PC-9 (cell line): ENCODE data around the gene TRIP10. TPM values are rescaled to one million over a fixed set of nuclear protein-coding genes. Genes with fewer than 3 reads are reported as not detected.

Experiments used
- Bru-seq: library from RNA; stranded (reverse); fragments of 400-500 nt; gene quantifications from one replicate; lab custom pipeline; 2021; lab: Mats Ljungman, UMichigan
- BruChase-seq, 2 experiments: library from RNA; stranded (reverse); fragments of 400-500 nt; gene quantifications; one replicate each; lab custom pipeline; 2021; lab: Mats Ljungman, UMichigan
- BruUV-seq: library from RNA; stranded (reverse); fragments of 400-500 nt; replicated peaks from 2 replicates; lab custom pipeline; 2021; lab: Mats Ljungman, UMichigan
- CTCF ChIA-PET: fragments of 300-600 bp; sonication (Branson Sonifier 250); formaldehyde crosslinking; loops from one replicate; lab custom pipeline; 2022; ENCODE audit warnings: antibody characterized with exemption; lab: Charles Lee
- POLR2A ChIA-PET: fragments of 300-600 bp; sonication (Branson Sonifier 250); formaldehyde crosslinking; loops from one replicate; lab custom pipeline; 2022; ENCODE audit warnings: antibody characterized with exemption; ENCODE audit not compliant: unreplicated experiment; lab: Charles Lee
- DNase-seq, 2 experiments: peaks; one replicate each; pipeline versions ENCODE4 v3.0.0 to v3.0.0-alpha.2; 2015 to 2022; ENCODE audit warnings: mixed read lengths in 1 of 2
- H2AFZ ChIP-seq: fragments of 200-600 bp; sonication (generic); 2 replicates; pipeline ENCODE4 v1.8.1; 2017; ENCODE audit warnings: antibody characterized with exemption
- H3F3A ChIP-seq: fragments of 200-600 bp; sonication (generic); 2 replicates; pipeline ENCODE4 v1.8.1; 2017; ENCODE audit warnings: antibody characterized with exemption, mild to moderate bottlenecking, low read depth; ENCODE audit not compliant: insufficient read depth
- H3K27ac ChIP-seq: fragments of 200-600 bp; sonication (generic); 2 replicates; pipeline ENCODE4 v1.6.1; 2016; ENCODE audit warnings: mixed run types
- H3K27me3 ChIP-seq: fragments of 200-600 bp; sonication (generic); 2 replicates; pipeline ENCODE4 v1.6.1; 2016; ENCODE audit warnings: low read depth, mixed run types; ENCODE audit not compliant: insufficient read depth
- H3K36me3 ChIP-seq: fragments of 200-600 bp; sonication (generic); 2 replicates; pipeline ENCODE4 v1.6.1; 2016; ENCODE audit warnings: low read depth, mixed run types
- H3K4me1 ChIP-seq: fragments of 200-600 bp; sonication (generic); replicated peaks from 2 replicates; pipeline ENCODE4 v1.6.1; 2016; ENCODE audit warnings: mixed run types; ENCODE audit not compliant: insufficient read depth
- H3K4me2 ChIP-seq: fragments of 200-600 bp; sonication (generic); 2 replicates; pipeline ENCODE4 v1.6.1; 2017; ENCODE audit warnings: mixed run types
- H3K4me3 ChIP-seq: fragments of 200-600 bp; sonication (generic); 2 replicates; pipeline ENCODE4 v1.6.1; 2016; ENCODE audit warnings: mixed run types
- H3K79me2 ChIP-seq: fragments of 200-600 bp; sonication (generic); 2 replicates; pipeline ENCODE4 v1.6.1; 2017; ENCODE audit warnings: low read depth, mixed run types
- H3K9me2 ChIP-seq: fragments of 200-600 bp; sonication (generic); 2 replicates; pipeline ENCODE4 v1.8.1; 2017; ENCODE audit warnings: mild to moderate bottlenecking; ENCODE audit not compliant: insufficient read depth
- H3K9me3 ChIP-seq: fragments of 200-600 bp; sonication (generic); 2 replicates; pipeline ENCODE4 v1.8.1; 2016; ENCODE audit warnings: low read depth; ENCODE audit not compliant: insufficient read depth
- H4K20me1 ChIP-seq: fragments of 200-600 bp; sonication (generic); 2 replicates; pipeline ENCODE4 v1.8.1; 2017; ENCODE audit not compliant: insufficient read depth
- EZH2 ChIP-seq: fragments of 200-600 bp; sonication (generic); IDR thresholded peaks from 2 replicates; pipeline ENCODE4 v1.8.0; 2017; ENCODE audit warnings: antibody characterized with exemption, low read depth
- intact Hi-C: fragments of 100-400 bp; cut with micrococcal nuclease; formaldehyde crosslinking; loops from one replicate; pipeline ENCODE4 v1.10.0; 2022; ENCODE audit not compliant: unreplicated experiment
- long read RNA-seq: library from polyadenylated mRNA; stranded (forward); transcript quantifications from one replicate; pipeline ENCODE4 v2.0.0, GENCODE V29; 2022
- total RNA-seq: library from RNA; stranded (reverse); gene quantifications from 2 replicates; pipeline ENCODE4 v1.2.3, GENCODE V29; 2021
- TF ChIP-seq, protein P1 (sequence below): fragments of 200-600 bp; sonication (generic); conservative IDR thresholded peaks from 2 replicates; pipeline ENCODE4 v1.6.1; 2017; ENCODE audit warnings: mixed run types, antibody characterized with exemption, mild to moderate bottlenecking, moderate library complexity

The TRIP10 gene
- 84.3 and 104 TPM in 2 replicates for total RNA-seq
- Bru-seq, nascent RNA = percentile 81 among the genes with signal in this experiment
- percentile 91 among the genes with signal in this experiment for BruChase-seq, experiment 1, labeled RNA remaining after a 2-hour chase
- percentile 94 among the genes with signal in this experiment for BruChase-seq, experiment 2, labeled RNA remaining after a 6-hour chase
- long read RNA-seq, transcript TRIP10-202 (14 exons, 2,035 nt) = major isoform, 77 of 117 reads
- long read RNA-seq, transcript TRIP10-201 (15 exons, 2,153 nt) = minor isoform, 6 of 117 reads
- long read RNA-seq, partial matches to known transcripts = 14 of 117 reads
- long read RNA-seq, other reads (novel, unspliced or antisense) = 16 of 117 reads

- Histone ChIP-seq H3K27me3 (no peaks in the 10 kb centered on the region), H3K9me2 (no peaks in the 10 kb centered on the region), H3K79me2 (peaks cover 51% of the 10 kb centered on the region), H3K27ac (peak within 1 kb of the TSS; percentile 61), H2AFZ (peak within 1 kb of the TSS; percentile 49; the same call in 1 of the 2 replicates), H3K4me3 (peak within 1 kb of the TSS; percentile 91), H4K20me1 (0 out of 2 replicates have a peak, but pooled peaks cover 5% of the 10 kb centered on the region), H3F3A (peaks cover 56% of the 10 kb centered on the region), H3K4me2 (peak within 1 kb of the TSS; percentile 81), H3K4me1 (peaks cover 47% of the 10 kb centered on the region), H3K9me3 (no peaks in the 10 kb centered on the region), H3K36me3 (no peaks in the 10 kb centered on the region)
- DNase-seq = peak in 1 of 2 experiments; percentile 65
- TF ChIP-seq EZH2 = no peak
- ChIA-PET CTCF (interaction anchor here (0.6 kb wide), 1 partner anchor 22 kb away, joined by 3 read pairs; no protein-coding TSS in a partner anchor), POLR2A (interaction anchor here (0.6 to 1.2 kb wide), 2 partner anchors 9 to 223 kb away, joined by 3 to 4 read pairs; no protein-coding TSS in a partner anchor)
- no TSS peak for BruUV-seq
- intact Hi-C loops = loop anchor here (1.0 to 5.0 kb wide), 3 partner anchors 62 to 612 kb away; partner anchors contain the start of gene CRB3
Measured at GRCh38 chr19:6739390-6739882, at the start of gene TRIP10. Gene TRIP10, plus strand, starts transcription at chr19:6739680. Its CDS starts 82 bp downstream, at chr19:6739762.

GRCh38 chr19:6690160-6690885, 49.2 kb upstream of the TRIP10 start:
- H3K4me2 ChIP-seq = no peak overlapping the region
- DNase-seq = no peak
- H3F3A ChIP-seq = no peaks in the 10 kb centered on the region; the same call in 1 of the 2 replicates
- H3K36me3 ChIP-seq = no peaks in the 10 kb centered on the region
- no TSS peak for BruUV-seq
- H4K20me1 ChIP-seq = no peaks in the 10 kb centered on the region
- no peaks in the 10 kb centered on the region for H3K4me1 ChIP-seq
- no peaks in the 10 kb centered on the region for H3K79me2 ChIP-seq
- no peaks in the 10 kb centered on the region for H3K9me3 ChIP-seq
- ChIA-PET POLR2A (interaction anchor here (0.6 kb wide), 1 partner anchor 30 kb away, joined by 15 read pairs; no protein-coding TSS in a partner anchor), CTCF (no interaction called here)
- H3K27me3 ChIP-seq = no peaks in the 10 kb centered on the region
- no peak overlapping the region for H3K27ac ChIP-seq
- TF ChIP-seq, protein P1, sequence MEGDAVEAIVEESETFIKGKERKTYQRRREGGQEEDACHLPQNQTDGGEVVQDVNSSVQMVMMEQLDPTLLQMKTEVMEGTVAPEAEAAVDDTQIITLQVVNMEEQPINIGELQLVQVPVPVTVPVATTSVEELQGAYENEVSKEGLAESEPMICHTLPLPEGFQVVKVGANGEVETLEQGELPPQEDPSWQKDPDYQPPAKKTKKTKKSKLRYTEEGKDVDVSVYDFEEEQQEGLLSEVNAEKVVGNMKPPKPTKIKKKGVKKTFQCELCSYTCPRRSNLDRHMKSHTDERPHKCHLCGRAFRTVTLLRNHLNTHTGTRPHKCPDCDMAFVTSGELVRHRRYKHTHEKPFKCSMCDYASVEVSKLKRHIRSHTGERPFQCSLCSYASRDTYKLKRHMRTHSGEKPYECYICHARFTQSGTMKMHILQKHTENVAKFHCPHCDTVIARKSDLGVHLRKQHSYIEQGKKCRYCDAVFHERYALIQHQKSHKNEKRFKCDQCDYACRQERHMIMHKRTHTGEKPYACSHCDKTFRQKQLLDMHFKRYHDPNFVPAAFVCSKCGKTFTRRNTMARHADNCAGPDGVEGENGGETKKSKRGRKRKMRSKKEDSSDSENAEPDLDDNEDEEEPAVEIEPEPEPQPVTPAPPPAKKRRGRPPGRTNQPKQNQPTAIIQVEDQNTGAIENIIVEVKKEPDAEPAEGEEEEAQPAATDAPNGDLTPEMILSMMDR = no peak
- no peak for TF ChIP-seq EZH2
- no peaks in the 10 kb centered on the region for H3K9me2 ChIP-seq
- no peak overlapping the region for H3K4me3 ChIP-seq
- intact Hi-C loops = no loop called here
- no peak overlapping the region for H2AFZ ChIP-seq

GRCh38 chr19:6691342-6691741, 48.1 kb upstream of the TRIP10 start:
- no peaks in the 10 kb centered on the region for H3K79me2 ChIP-seq
- BruUV-seq = no TSS peak
- H4K20me1 ChIP-seq = no peaks in the 10 kb centered on the region
- no peaks in the 10 kb centered on the region for H3K4me1 ChIP-seq
- no peak overlapping the region for H3K4me3 ChIP-seq
- ChIA-PET CTCF (no interaction called here), POLR2A (no interaction called here)
- H3K9me2 ChIP-seq = no peaks in the 10 kb centered on the region
- H3K36me3 ChIP-seq = no peaks in the 10 kb centered on the region
- no peaks in the 10 kb centered on the region for H3K27me3 ChIP-seq
- TF ChIP-seq, protein P1 = no peak
- no peak for TF ChIP-seq EZH2
- H3K4me2 ChIP-seq = no peak overlapping the region
- DNase-seq = no peak
- no peak overlapping the region for H3K27ac ChIP-seq
- H2AFZ ChIP-seq = no peak overlapping the region
- no peaks in the 10 kb centered on the region for H3K9me3 ChIP-seq
- intact Hi-C loops = no loop called here
- H3F3A ChIP-seq = no peaks in the 10 kb centered on the region; the same call in 1 of the 2 replicates
